ENCODE data around the gene ARHGAP42.

Gene ARHGAP42

DNA sequence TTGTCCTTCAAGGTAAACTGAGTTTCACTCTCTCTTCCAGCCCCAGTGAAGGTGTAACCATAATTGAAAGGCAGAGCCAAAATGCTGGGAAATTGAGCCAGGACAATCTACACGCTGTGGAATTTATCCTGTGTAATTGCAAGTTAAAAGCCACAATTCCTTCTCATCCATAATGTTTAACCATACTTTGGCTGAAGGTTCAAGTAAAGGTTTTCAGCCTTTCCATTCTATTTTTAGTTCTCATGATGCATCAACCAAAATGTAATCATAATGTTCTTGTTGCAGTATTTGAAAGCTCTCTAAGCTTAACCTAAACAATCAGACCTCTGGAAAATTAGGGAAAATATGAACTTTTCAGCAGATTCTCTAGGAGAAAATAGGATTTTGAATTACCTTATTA, 14.0 kb upstream of the ARHGAP42 start:
- Histone ChIP-seq H3K9me3 (ENCODE audit: insufficient read depth, low read length) (no peaks in the 10 kb centered on the region), H3K36me3 (ENCODE audit: low read length) (no peaks in the 10 kb centered on the region), H3F3A (ENCODE audit: insufficient read depth) (no peaks in the 10 kb centered on the region), H3K9ac (ENCODE audit: low read length) (no peak overlapping the region), H2AFZ (ENCODE audit: low read depth, low read length, severe bottlenecking) (no peak overlapping the region), H3K79me2 (ENCODE audit: insufficient read depth, low read length) (no peaks in the 10 kb centered on the region), H3K4me3 (ENCODE audit: insufficient read depth, low read length, poor library complexity, severe bottlenecking) (no peak overlapping the region), H3K4me2 (ENCODE audit: low read depth, low read length, poor library complexity, severe bottlenecking) (no peak overlapping the region), H4K20me1 (ENCODE audit: low read depth, low read length) (no peaks in the 10 kb centered on the region), H3K27ac (ENCODE audit: low read depth, low read length) (no peak overlapping the region), H3K27me3 (ENCODE audit: low read length) (no peaks in the 10 kb centered on the region), H3K9me2 (replicated peaks; ENCODE audit: insufficient read depth, low read length) (no peaks in the 10 kb centered on the region)
- TF ChIP-seq, protein P1, sequence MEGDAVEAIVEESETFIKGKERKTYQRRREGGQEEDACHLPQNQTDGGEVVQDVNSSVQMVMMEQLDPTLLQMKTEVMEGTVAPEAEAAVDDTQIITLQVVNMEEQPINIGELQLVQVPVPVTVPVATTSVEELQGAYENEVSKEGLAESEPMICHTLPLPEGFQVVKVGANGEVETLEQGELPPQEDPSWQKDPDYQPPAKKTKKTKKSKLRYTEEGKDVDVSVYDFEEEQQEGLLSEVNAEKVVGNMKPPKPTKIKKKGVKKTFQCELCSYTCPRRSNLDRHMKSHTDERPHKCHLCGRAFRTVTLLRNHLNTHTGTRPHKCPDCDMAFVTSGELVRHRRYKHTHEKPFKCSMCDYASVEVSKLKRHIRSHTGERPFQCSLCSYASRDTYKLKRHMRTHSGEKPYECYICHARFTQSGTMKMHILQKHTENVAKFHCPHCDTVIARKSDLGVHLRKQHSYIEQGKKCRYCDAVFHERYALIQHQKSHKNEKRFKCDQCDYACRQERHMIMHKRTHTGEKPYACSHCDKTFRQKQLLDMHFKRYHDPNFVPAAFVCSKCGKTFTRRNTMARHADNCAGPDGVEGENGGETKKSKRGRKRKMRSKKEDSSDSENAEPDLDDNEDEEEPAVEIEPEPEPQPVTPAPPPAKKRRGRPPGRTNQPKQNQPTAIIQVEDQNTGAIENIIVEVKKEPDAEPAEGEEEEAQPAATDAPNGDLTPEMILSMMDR (IDR thresholded peaks at IDR 0.05; ENCODE audit: insufficient read depth, low read length, poor library complexity, severe bottlenecking) = no peak
- no peak for TF ChIP-seq EZH2phosphoT487 (conservative IDR thresholded peaks at IDR 0.05; ENCODE audit: low read length)

DNA sequence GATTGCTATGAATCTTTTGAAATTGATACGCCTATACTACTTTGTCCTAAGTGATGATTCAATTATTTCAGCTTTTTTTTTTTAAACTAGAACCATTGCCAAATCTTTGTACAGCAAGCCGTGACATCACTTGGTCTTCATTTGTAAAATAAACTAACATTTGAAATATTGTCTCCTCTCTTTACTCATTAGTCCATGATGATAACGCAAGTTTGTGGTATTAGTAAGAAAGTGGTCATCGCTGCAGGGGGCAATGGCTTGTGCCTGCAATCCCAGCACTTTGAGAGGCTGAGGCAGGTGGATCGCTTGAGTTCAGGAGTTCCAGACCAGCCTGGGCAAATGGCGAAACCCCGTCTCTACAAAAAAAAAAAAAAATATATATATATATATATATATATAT, 12.9 kb upstream of the ARHGAP42 start:
- no peaks in the 10 kb centered on the region for H3K79me2 ChIP-seq (ENCODE audit: insufficient read depth, low read length)
- H3K27me3 ChIP-seq (ENCODE audit: low read length) = no peaks in the 10 kb centered on the region
- no peaks in the 10 kb centered on the region for H3K9me2 ChIP-seq (replicated peaks; ENCODE audit: insufficient read depth, low read length)
- H2AFZ ChIP-seq (ENCODE audit: low read depth, low read length, severe bottlenecking) = no peak overlapping the region
- TF ChIP-seq, protein P1 (IDR thresholded peaks at IDR 0.05; ENCODE audit: insufficient read depth, low read length, poor library complexity, severe bottlenecking) = no peak
- TF ChIP-seq EZH2phosphoT487 (conservative IDR thresholded peaks at IDR 0.05; ENCODE audit: low read length) = no peak
- H3K9me3 ChIP-seq (ENCODE audit: insufficient read depth, low read length) = no peaks in the 10 kb centered on the region
- no peak overlapping the region for H3K4me3 ChIP-seq (ENCODE audit: insufficient read depth, low read length, poor library complexity, severe bottlenecking)
- no peaks in the 10 kb centered on the region for H4K20me1 ChIP-seq (ENCODE audit: low read depth, low read length)
- H3K4me2 ChIP-seq (ENCODE audit: low read depth, low read length, poor library complexity, severe bottlenecking) = no peak overlapping the region
- no peaks in the 10 kb centered on the region for H3F3A ChIP-seq (ENCODE audit: insufficient read depth)
- H3K27ac ChIP-seq (ENCODE audit: low read depth, low read length) = no peak overlapping the region
- H3K36me3 ChIP-seq (ENCODE audit: low read length) = no peaks in the 10 kb centered on the region
- no peak overlapping the region for H3K9ac ChIP-seq (ENCODE audit: low read length)

GRCh38 chr11:100675115-100675650, 11.9 kb upstream of the ARHGAP42 start:
- no peaks in the 10 kb centered on the region for H3K9me3 ChIP-seq (ENCODE audit: insufficient read depth, low read length)
- no peak overlapping the region for H3K27ac ChIP-seq (ENCODE audit: low read depth, low read length)
- H3K4me2 ChIP-seq (ENCODE audit: low read depth, low read length, poor library complexity, severe bottlenecking) = no peak overlapping the region
- H3K36me3 ChIP-seq (ENCODE audit: low read length) = no peaks in the 10 kb centered on the region
- no peak overlapping the region for H3K9ac ChIP-seq (ENCODE audit: low read length)
- no peaks in the 10 kb centered on the region for H3F3A ChIP-seq (ENCODE audit: insufficient read depth)
- no peak overlapping the region for H3K4me3 ChIP-seq (ENCODE audit: insufficient read depth, low read length, poor library complexity, severe bottlenecking)
- TF ChIP-seq, protein P1 (IDR thresholded peaks at IDR 0.05; ENCODE audit: insufficient read depth, low read length, poor library complexity, severe bottlenecking) = no peak
- TF ChIP-seq EZH2phosphoT487 (conservative IDR thresholded peaks at IDR 0.05; ENCODE audit: low read length) = no peak
- no peaks in the 10 kb centered on the region for H4K20me1 ChIP-seq (ENCODE audit: low read depth, low read length)
- H3K9me2 ChIP-seq (replicated peaks; ENCODE audit: insufficient read depth, low read length) = no peaks in the 10 kb centered on the region
- H3K79me2 ChIP-seq (ENCODE audit: insufficient read depth, low read length) = no peaks in the 10 kb centered on the region
- no peak overlapping the region for H2AFZ ChIP-seq (ENCODE audit: low read depth, low read length, severe bottlenecking)
- H3K27me3 ChIP-seq (ENCODE audit: low read length) = no peaks in the 10 kb centered on the region

All from SU-DHL-6 (cell line).